Spleen (tissue), 11 donors: ENCODE results near the gene NECAB2. TPM values are rescaled to one million over a fixed set of nuclear protein-coding genes. Genes with fewer than 3 reads are reported as not detected.
"Not testable (repeated sequence)": the region's sequence is repeated elsewhere in the genome, so short reads cannot be mapped to it uniquely, and the experiment has no call there.

Source experiments
- DNase-seq: peaks from one replicate; pipeline ENCODE4 v3.0.0-alpha.2; 2020
- H3K27ac ChIP-seq, 8 donors: fragments of 200-600 bp; sonication (generic) in 7 of 8; 1 replicate in 4 of 8; 2 replicates in 4 of 8; pipeline versions ENCODE4 v1.5.0 to v1.8.0; 2016 to 2021; ENCODE audit warnings: inconsistent platforms in 4 of 8, mild to moderate bottlenecking in 4 of 8, moderate library complexity in 1 of 8
- H3K27me3 ChIP-seq, 7 donors: fragments of 200-600 bp; sonication (generic) in 6 of 7; replicated peaks in 1 of 7; 1 replicate in 4 of 7; 2 replicates in 3 of 7; pipeline versions ENCODE4 v1.5.0 to v1.8.0; 2016 to 2021; ENCODE audit warnings: inconsistent platforms in 3 of 7, mild to moderate bottlenecking in 1 of 7
- H3K36me3 ChIP-seq, 6 donors: fragments of 200-600 bp; sonication (generic) in 5 of 6; 1 replicate in 4 of 6; 2 replicates in 2 of 6; pipeline versions ENCODE4 v1.5.0 to v1.8.0; 2016 to 2021; ENCODE audit warnings: inconsistent platforms in 2 of 6
- H3K4me1 ChIP-seq, 6 donors: fragments of 200-600 bp; sonication (generic) in 5 of 6; 1 replicate in 3 of 6; 2 replicates in 3 of 6; pipeline versions ENCODE4 v1.5.0 to v1.8.0; 2016 to 2021; ENCODE audit warnings: inconsistent platforms in 3 of 6
- H3K4me3 ChIP-seq, 8 donors: fragments of 200-600 bp; sonication (generic) in 7 of 8; 1 replicate in 4 of 8; 2 replicates in 4 of 8; pipeline versions ENCODE4 v1.5.0 to v1.8.0; 2016 to 2021; ENCODE audit warnings: inconsistent platforms in 4 of 8, mild to moderate bottlenecking in 4 of 8, moderate library complexity in 2 of 8
- H3K9me3 ChIP-seq, 8 donors: fragments of 200-600 bp; sonication (generic) in 7 of 8; 1 replicate in 4 of 8; 2 replicates in 4 of 8; pipeline versions ENCODE4 v1.5.0 to v1.8.0; 2016 to 2021; ENCODE audit warnings: inconsistent platforms in 4 of 8
- POLR2A ChIP-seq, 3 donors: fragments of 450-650 bp; IDR thresholded peaks; one replicate each; pipeline ENCODE4 v1.5.1; 2017; ENCODE audit warnings: antibody characterized with exemption in 3 of 3, mild to moderate bottlenecking in 1 of 3
- POLR2AphosphoS5 ChIP-seq, 3 donors: sonication (generic); formaldehyde crosslinking; IDR thresholded peaks; one replicate each; pipeline ENCODE4 v1.5.1; 2017; ENCODE audit warnings: antibody characterized with exemption in 3 of 3
- WGBS, 5 donors: extraction: QIAGEN DNeasy Blood & Tissue Kit in 3 of 5; methylation state at CpG; one replicate each; pipeline versions ENCODE4 v1.1.5 to v1.1.7; 2013 to 2018; 5-methylcytosine and 5-hydroxymethylcytosine counted together
- intact Hi-C: fragments of 100-400 bp; cut with DNase I; formaldehyde crosslinking; loops from one replicate; pipeline ENCODE4 v1.15.0; 2023; ENCODE audit warnings: low total_unique reads
- polyA plus RNA-seq, 3 donors: library from polyadenylated mRNA; stranded (reverse); fragments of 200-250 nt; gene quantifications; one replicate each; pipeline ENCODE4 v1.2.1, GENCODE V29; 2013
- total RNA-seq, 7 donors: library from RNA; depleted of rRNA in 3 of 7; stranded (reverse); fragments of >200 nt in 3 of 7; fragmentation: NEBNext Ultra II Directional in 4 of 7; extraction: Animal tissue kit (Norgen Biotek cat#: 25700) in 4 of 7; gene quantifications; one replicate each; pipeline versions ENCODE4 v1.1.0 to v1.2.1, GENCODE V29; 2016 to 2021
- TF ChIP-seq, protein P1 (sequence below), 11 experiments: fragments of 200-600 bp in 7 of 11; fragments of 450-650 bp in 4 of 11; sonication (generic) in 4 of 11; IDR thresholded peaks in 8 of 11; conservative IDR thresholded peaks in 3 of 11; 1 replicate in 7 of 11; 2 replicates in 4 of 11; pipeline versions ENCODE4 v1.4.0 to v1.8.0; 2016 to 2021; ENCODE audit warnings: antibody characterized with exemption in 11 of 11, inconsistent platforms in 4 of 11, mild to moderate bottlenecking in 1 of 11
- donor health status: healthy with polysubstance abuse.
- donor health status: DM: no; HTN: no; CAD: no; lungs with moderate emphysema.
- donor health status: DM: no; HTN: no; CAD: no.
- donor health status: Bipolar disorder and iron deficiency.
- donor health status: healthy.
- donor health status: DM: no; HTN: no; CAD: no.
- donor health status: DM: yes; HTN: yes; CAD: no.

The NECAB2 gene
- total and polyA plus RNA-seq, 10 donors: 0.16 to 3.1 (median 1.2) TPM; not detected in 4

DNA sequence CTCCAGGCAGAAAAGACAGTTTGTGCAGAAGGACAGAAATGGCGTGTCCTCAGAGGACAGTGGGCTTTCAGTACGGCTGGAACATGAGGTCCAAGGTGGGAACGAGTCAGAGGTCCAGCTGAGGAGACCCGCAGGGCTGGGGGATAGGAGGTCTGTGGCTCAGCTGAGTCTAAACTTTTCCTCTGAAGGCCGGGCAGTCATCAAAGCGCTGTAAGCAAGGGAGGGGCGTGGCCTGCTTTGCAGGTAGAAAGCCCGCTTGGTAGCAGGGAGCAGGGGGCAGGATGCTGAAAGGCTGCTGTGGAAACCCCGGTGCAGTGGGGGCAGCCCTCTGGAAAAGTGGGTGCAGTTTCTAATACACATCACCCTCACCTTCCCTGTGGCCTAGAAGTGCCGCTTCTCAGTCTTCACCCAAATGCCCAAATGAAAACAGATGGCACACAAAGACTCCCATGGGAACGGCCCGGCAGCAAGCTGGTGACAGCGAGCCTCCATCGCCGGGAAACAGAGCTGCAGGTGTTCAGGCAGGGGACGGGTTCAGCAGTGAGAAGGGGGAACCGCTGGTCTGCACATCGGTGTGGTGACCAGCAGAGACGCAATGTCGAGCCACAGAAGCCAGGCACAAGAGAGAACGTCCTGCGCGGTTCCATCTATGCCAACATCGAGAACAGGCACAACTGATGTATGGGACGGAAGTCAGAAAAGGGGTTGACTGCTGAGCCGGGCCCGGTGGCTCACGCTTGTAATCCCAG, 27.2 kb upstream of the NECAB2 start:
- WGBS, 5 donors: 85 to 91% (median 87%) methylated on average over 27 to 28 of the region's 28 CpGs
- H3K9me3 ChIP-seq: no peaks in the 10 kb centered on the region
- TF ChIP-seq, protein P1, sequence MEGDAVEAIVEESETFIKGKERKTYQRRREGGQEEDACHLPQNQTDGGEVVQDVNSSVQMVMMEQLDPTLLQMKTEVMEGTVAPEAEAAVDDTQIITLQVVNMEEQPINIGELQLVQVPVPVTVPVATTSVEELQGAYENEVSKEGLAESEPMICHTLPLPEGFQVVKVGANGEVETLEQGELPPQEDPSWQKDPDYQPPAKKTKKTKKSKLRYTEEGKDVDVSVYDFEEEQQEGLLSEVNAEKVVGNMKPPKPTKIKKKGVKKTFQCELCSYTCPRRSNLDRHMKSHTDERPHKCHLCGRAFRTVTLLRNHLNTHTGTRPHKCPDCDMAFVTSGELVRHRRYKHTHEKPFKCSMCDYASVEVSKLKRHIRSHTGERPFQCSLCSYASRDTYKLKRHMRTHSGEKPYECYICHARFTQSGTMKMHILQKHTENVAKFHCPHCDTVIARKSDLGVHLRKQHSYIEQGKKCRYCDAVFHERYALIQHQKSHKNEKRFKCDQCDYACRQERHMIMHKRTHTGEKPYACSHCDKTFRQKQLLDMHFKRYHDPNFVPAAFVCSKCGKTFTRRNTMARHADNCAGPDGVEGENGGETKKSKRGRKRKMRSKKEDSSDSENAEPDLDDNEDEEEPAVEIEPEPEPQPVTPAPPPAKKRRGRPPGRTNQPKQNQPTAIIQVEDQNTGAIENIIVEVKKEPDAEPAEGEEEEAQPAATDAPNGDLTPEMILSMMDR (IDR thresholded peaks at IDR 0.05 in 8 of 11, conservative IDR thresholded peaks at IDR 0.05 in 3 of 11): no peak
- no peak for TF ChIP-seq POLR2AphosphoS5 (IDR thresholded peaks at IDR 0.05)
- TF ChIP-seq POLR2A (IDR thresholded peaks at IDR 0.05): no peak
- intact Hi-C loops: no loop called here
- H3K27me3 ChIP-seq: no peaks in the 10 kb centered on the region
- H3K4me1 ChIP-seq: peaks cover 0 to 36% (median 12%) of the 10 kb centered on the region in 6 donors
- no peak overlapping the region for H3K4me3 ChIP-seq
- no peaks in the 10 kb centered on the region for H3K36me3 ChIP-seq
- no peak for DNase-seq
- H3K27ac ChIP-seq: no peak overlapping the region

DNA sequence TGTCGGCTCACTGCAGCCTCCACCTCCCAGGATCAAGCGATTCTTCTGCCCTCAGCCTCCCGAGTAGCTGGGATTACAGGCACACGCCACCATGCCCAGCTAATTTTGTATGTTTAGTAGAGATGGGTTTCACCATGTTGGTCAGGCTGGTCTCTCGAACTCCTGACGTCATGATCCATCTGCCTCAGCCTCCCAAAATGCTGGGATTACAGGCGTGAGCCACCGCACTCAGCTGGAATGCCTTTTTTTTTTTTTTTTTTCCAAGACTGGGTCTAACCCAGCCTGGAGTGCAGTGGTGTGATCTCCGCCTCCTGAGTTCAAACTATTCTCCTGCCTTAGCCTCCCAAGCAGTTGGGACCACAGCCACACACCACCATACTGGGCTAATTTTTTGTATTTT, 26.5 kb upstream of the NECAB2 start:
- H3K4me3 ChIP-seq, H3K36me3 ChIP-seq, intact Hi-C loops, H3K27me3 ChIP-seq, DNase-seq, H3K27ac ChIP-seq, H3K9me3 ChIP-seq: not testable (repeated sequence)
- WGBS, 5 donors: 93 to 96% (median 94%) methylated on average over 9 of the region's 9 CpGs
- peaks cover 0 to 36% (median 12%) of the 10 kb centered on the region in 6 donors for H3K4me1 ChIP-seq

DNA sequence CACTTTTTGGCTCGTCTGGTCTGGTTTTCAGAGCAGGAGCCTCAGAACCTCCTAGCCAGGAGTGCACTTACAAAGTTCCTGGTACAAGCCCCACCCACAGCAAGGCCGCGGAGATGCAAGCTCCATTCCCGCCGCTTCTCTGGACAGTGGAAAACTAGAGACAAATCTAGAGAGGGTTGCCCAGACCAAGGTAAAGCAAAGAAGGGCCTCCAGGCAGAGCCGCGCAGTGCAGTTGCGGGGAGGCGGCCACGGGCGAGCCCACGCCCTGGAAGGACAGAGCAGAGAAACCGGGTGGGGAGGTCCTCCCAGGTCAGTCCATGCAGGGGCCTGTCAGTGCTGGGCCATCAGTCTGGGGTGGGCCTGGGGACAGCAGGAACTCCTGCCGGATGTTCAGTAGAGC, 26.0 kb upstream of the NECAB2 start:
- intact Hi-C loops: no loop called here
- no peaks in the 10 kb centered on the region for H3K27me3 ChIP-seq
- H3K4me1 ChIP-seq: peaks cover 0 to 36% (median 12%) of the 10 kb centered on the region in 6 donors
- H3K27ac ChIP-seq: no peak overlapping the region
- no peaks in the 10 kb centered on the region for H3K9me3 ChIP-seq
- H3K4me3 ChIP-seq: no peak overlapping the region
- TF ChIP-seq, protein P1 (IDR thresholded peaks at IDR 0.05 in 8 of 11, conservative IDR thresholded peaks at IDR 0.05 in 3 of 11): no peak
- peak in 1 of 3 donors; percentile 17 for TF ChIP-seq POLR2AphosphoS5 (IDR thresholded peaks at IDR 0.05)
- H3K36me3 ChIP-seq: no peaks in the 10 kb centered on the region
- no peak for DNase-seq
- WGBS, 5 donors: 86 to 94% (median 89%) methylated on average over 14 of the region's 14 CpGs

DNA sequence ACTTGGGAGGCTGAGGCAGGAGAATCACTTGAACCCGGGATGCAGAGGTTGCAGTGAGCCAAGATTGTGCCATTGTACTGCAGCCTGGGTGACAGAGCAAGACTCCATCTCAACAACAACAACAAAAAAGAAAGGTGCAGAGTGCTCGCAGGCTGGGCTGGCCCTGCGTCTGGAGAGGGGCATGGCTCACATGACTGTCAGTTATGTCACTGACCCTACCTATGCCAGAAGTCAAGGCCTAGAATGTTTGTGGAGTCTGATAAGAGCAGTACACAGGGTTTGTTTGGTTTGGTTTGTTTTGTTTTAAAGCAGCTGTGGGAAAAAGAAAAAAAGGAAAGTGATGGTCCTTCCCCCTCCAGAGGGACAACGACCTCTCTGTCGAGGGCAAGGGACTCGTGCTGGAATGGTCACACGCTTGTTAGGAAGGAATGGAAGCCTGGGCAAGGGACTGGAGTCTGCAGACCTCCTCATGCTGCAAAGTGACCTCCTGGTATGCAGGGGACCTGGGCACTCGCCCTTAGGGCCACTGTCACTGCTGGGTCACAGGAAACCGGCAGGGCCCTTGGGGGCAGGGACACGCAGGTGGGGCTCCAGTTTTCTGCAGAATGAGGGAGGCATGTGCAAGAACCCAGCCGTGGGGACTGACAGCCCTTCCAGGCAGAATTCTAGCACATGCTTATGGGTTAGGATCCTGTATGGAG, 25.1 kb upstream of the NECAB2 start:
- Histone ChIP-seq H3K27me3 (no peaks in the 10 kb centered on the region), H3K27ac (no peak overlapping the region), H3K4me3 (no peak overlapping the region), H3K9me3 (no peaks in the 10 kb centered on the region), H3K4me1 (peaks cover 0 to 36% (median 12%) of the 10 kb centered on the region in 6 donors), H3K36me3 (no peaks in the 10 kb centered on the region)
- TF ChIP-seq POLR2AphosphoS5 (IDR thresholded peaks at IDR 0.05): no peak
- TF ChIP-seq, protein P1 (IDR thresholded peaks at IDR 0.05 in 8 of 11, conservative IDR thresholded peaks at IDR 0.05 in 3 of 11): no peak
- TF ChIP-seq POLR2A (IDR thresholded peaks at IDR 0.05): no peak
- intact Hi-C loops: no loop called here
- DNase-seq: no peak
- 66 to 75% (median 71%) methylated on average over 8 to 11 of the region's 11 CpGs for WGBS, 5 donors
